IPS DF 6.9 (cell line): ENCODE measurements around the gene TLCD3B.
"Not testable (repeated sequence)": the region's sequence is repeated elsewhere in the genome, so short reads cannot be mapped to it uniquely, and the experiment has no call there.

Source experiments
- DNase-seq: peaks from one replicate; pipeline ENCODE4 v3.0.0-alpha.2; 2013; ENCODE audit warnings: low read depth, low spot score
- H3K27ac ChIP-seq: one replicate; pipeline ENCODE4 v1.5.1; 2013; ENCODE audit warnings: low read length, control low read depth
- H3K27me3 ChIP-seq: 2 replicates; pipeline ENCODE4 v1.6.1; 2013; ENCODE audit warnings: mild to moderate bottlenecking, low read length; ENCODE audit not compliant: control insufficient read depth, insufficient read depth
- H3K36me3 ChIP-seq: 2 replicates; pipeline ENCODE4 v1.6.1; 2013; ENCODE audit warnings: low read length; ENCODE audit not compliant: control insufficient read depth, insufficient read depth
- H3K4me1 ChIP-seq: 2 replicates; pipeline ENCODE4 v1.6.1; 2013; ENCODE audit warnings: low read length; ENCODE audit not compliant: control insufficient read depth, insufficient read depth
- H3K4me3 ChIP-seq: 2 replicates; pipeline ENCODE4 v1.5.1; 2013; ENCODE audit warnings: mild to moderate bottlenecking, low read length
- H3K9me3 ChIP-seq: 2 replicates; pipeline ENCODE4 v1.6.1; 2013; ENCODE audit warnings: low read length, inconsistent platforms; ENCODE audit not compliant: control insufficient read depth, insufficient read depth
- WGBS: extraction: QIAGEN DNeasy Blood & Tissue Kit; methylation state at CpG from one replicate; pipeline ENCODE4 v1.1.7; 2013; ENCODE audit warnings: mixed read lengths, missing lambda C conversion rate; ENCODE audit not compliant: insufficient read length, insufficient coverage; 5-methylcytosine and 5-hydroxymethylcytosine counted together

Gene TLCD3B

DNA sequence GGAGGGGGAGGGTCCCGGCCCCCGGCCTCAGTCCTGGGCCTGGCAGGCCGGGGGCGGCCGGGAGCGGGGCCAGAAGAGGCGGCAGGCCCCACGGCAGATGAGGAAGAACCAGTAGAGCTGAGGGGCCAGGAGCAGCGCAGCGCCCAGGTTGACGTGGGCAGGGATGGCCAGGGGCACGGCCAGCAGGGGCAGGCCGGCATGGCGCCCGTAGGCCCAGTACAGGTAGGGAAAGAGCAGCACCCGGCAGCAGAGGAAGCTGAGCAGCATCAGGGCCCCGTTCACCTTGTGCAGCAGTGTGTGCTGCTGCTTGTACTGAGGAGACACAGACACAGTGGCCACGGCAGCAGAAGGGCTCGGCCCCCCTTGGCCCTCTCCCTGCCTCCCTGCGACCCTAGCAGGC lies 5.9 kb downstream of the TLCD3B start:
- no CpG with 5 or more reads among the region's 20 CpGs for WGBS

DNA sequence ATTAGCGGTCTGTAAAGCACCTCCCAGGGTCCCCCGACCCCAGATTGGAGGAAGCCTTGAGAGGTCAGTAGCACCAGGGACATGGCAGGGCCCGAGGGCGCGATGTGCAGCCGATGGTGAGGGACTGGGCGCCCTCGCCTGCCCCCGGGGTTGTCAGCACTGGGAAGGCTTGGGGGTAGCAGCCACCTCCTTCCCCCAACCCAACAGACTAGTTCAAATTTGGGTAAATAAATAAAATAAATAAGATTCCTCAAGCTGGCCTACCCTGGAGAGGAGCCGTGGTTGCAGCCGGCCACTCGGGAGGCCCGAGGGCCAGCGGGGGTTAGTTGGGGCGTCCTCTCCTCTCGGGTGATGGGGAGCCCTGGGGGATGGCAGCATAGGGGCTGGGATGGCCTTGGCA lies 6.6 kb downstream of the TLCD3B start:
- H3K4me1 ChIP-seq: peaks cover 4% of the 10 kb centered on the region
- WGBS: no CpG with 5 or more reads among the region's 16 CpGs
- H3K27ac ChIP-seq: no peak overlapping the region
- no peaks in the 10 kb centered on the region for H3K9me3 ChIP-seq
- no peaks in the 10 kb centered on the region for H3K27me3 ChIP-seq
- DNase-seq: no peak
- H3K4me3 ChIP-seq: no peak overlapping the region
- no peaks in the 10 kb centered on the region; the same call in 1 of the 2 replicates for H3K36me3 ChIP-seq

More for the DNA sequence above, 5.9 kb downstream of the TLCD3B start:
- H3K36me3 ChIP-seq: no peaks in the 10 kb centered on the region; the same call in 1 of the 2 replicates
- no peaks in the 10 kb centered on the region for H3K27me3 ChIP-seq
- H3K27ac ChIP-seq: no peak overlapping the region
- no peak for DNase-seq
- no peaks in the 10 kb centered on the region for H3K9me3 ChIP-seq
- peaks cover 5% of the 10 kb centered on the region for H3K4me1 ChIP-seq
- H3K4me3 ChIP-seq: no peak overlapping the region

DNA sequence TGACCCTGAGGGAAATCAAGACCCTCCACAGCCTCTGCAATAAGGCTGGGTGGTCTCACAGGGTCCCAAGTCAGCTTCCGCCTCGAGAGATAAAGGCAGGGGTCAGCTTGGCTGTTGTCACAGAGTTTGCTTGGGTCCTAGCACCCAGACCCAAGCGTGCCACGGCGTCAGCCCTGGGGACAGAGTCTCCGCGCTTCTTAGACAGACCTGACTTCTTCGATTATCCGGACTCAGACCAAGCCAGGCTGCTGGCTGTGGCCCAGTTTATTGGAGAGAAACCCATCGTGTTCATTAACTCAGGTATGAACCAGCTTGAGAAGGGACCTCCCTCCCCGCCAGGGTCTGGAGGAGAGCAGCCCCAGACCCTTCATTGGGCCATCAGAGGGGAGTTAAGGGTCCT lies 7.5 kb downstream of the TLCD3B start:
- whole genome bisulfite sequencing: no CpG with 5 or more reads among the region's 11 CpGs
- H3K27me3 ChIP-seq: no peaks in the 10 kb centered on the region

DNA sequence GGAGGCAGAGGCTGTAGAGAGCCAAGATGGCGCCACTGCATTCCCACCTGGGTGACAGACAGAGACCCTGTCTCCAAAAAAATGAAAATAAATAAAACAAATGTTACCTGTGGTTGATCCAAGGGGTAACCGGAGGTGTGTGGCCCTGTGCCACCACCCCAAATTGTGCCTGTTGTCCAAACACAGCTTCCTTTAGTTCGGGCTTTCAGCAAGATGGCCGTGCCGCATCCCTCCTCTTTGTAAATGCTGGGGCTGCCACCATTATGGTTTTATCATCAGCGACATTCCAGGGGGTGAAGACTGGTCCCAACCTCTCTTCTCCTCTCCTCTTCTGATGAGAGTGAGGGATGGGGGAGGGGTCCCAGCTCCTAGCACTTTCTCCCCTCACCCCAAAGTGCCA lies 8.2 kb downstream of the TLCD3B start, which contains the start of gene C16orf92:
Gene C16orf92, plus strand, starts transcription at position 312 of the 400 bp plus-strand sequence. CDS start 143 bp downstream, outside the sequence.
- Histone ChIP-seq H3K27me3 (no peaks in the 10 kb centered on the region), H3K36me3 (no peaks in the 10 kb centered on the region; the same call in 1 of the 2 replicates), H3K4me3 (no peak within 1 kb of the TSS), H3K27ac (no peak within 1 kb of the TSS), H3K4me1 (no peaks in the 10 kb centered on the region), H3K9me3 (no peaks in the 10 kb centered on the region)
- no peak for DNase-seq
- WGBS: no CpG with 5 or more reads among the region's 6 CpGs

More for the DNA sequence above, 7.5 kb downstream of the TLCD3B start:
- no peak for DNase-seq
- Histone ChIP-seq H3K4me3 (no peak overlapping the region), H3K4me1 (no peaks in the 10 kb centered on the region), H3K27ac (no peak overlapping the region), H3K36me3 (no peaks in the 10 kb centered on the region; the same call in 1 of the 2 replicates), H3K9me3 (no peaks in the 10 kb centered on the region)

DNA sequence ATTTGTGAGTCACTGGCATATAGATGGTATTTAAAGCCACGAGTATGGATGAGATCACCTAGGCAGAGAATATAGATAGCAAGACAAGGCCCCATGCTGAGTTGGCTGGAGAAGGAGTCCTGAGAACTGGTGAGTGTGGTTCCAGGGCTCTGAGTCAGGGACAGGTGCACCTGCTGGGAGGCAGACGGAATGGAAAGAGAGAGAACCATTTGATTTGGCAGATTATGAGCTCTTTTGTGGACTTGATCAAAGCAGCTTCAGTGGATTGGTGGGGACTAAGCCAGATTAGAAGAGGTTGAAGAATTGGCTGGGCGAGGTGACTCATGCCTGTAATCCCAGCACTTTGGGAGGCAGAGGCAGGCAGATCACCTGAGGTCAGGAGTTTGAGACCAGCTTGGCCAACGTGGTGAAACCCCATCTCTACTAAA lies 12.3 kb downstream of the TLCD3B start:
- no peaks in the 10 kb centered on the region for H3K27me3 ChIP-seq
- DNase-seq: no peak
- H3K9me3 ChIP-seq: no peaks in the 10 kb centered on the region
- no peak overlapping the region for H3K27ac ChIP-seq
- WGBS: no CpG with 5 or more reads among the region's 4 CpGs
- no peak overlapping the region for H3K4me3 ChIP-seq
- no peaks in the 10 kb centered on the region for H3K36me3 ChIP-seq
- H3K4me1 ChIP-seq: no peaks in the 10 kb centered on the region

DNA sequence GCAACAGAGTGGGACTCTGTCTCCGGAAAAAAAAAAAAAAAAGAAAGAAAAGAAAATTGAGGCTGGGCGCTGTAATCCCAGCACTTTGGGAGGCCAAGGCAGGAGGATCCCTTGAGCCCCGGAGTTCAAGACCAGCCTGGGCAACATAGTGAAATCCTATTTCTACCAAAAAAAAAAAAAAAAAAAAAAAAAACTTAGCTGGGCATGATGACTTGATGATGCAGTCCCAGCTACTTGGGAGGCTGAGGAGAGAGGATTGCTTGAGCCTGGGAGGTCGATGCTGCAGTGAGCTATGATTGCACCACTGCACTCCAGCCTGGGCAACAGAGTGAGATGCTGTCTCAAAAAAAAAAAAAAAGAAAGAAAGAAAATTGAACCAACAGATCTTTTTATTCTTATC lies 13.1 kb downstream of the TLCD3B start:
- H3K27me3 ChIP-seq, DNase-seq, H3K9me3 ChIP-seq, H3K4me1 ChIP-seq, H3K4me3 ChIP-seq, H3K36me3 ChIP-seq, H3K27ac ChIP-seq: not testable (repeated sequence)
- WGBS: no CpG with 5 or more reads among the region's 4 CpGs

DNA sequence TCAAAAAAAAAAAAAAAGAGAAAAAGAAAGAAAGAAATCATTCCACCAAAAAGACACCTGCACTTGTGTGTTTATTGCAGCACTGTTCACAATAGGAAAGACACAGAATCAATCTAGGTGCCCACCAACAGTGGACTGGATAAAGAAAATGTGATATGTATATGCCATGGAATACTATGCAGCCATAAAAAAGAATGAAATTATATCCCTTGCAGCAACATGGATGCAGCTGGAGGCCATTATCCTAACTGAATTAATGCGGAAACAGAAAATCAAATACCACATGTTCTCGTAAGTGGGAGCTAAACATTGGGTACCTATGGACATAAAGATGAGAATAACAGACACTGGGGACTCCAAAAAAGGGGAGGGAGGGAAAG lies 13.8 kb downstream of the TLCD3B start:
- Histone ChIP-seq H3K36me3 (no peaks in the 10 kb centered on the region), H3K27me3 (no peaks in the 10 kb centered on the region)
- no CpG with 5 or more reads among the region's 2 CpGs for WGBS

DNA sequence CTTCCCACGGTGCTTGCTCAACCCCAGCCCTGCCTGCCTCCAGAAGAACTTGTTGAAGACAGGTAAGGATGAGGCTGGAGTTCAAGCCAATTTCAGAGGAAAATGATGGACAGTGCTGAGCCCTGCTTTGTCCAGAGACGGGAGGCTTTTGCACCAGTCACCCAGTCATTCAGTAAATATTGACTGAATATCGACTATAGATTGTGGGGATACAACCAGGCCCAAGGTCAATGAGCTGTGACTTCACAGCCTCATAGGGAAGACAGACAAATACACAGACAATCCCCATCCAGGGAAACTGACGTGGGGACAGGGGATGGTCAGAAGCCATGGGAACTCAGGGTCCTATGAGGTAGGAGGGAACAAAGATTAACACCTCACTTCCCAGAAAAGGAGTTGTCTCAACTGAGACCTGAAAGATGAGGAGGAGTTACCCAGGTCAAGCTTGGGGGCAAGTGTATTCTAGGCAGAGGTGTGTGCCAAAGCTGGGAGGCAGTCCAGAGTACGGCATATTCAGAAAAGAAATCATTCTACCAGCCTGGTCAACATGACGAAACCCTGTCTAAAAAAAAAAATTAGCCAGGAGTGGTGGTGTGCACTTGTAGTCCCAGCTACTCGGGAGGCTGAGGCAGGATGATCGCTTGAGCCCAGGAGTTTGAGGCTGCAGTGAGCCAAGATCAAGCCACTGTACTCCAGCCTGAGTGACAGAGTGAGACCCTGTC lies 14.4 kb downstream of the TLCD3B start:
- DNase-seq: no peak
- H3K9me3 ChIP-seq: no peaks in the 10 kb centered on the region
- no peaks in the 10 kb centered on the region for H3K4me1 ChIP-seq
- H3K4me3 ChIP-seq: no peak overlapping the region
- H3K36me3 ChIP-seq: no peaks in the 10 kb centered on the region
- H3K27me3 ChIP-seq: no peaks in the 10 kb centered on the region
- H3K27ac ChIP-seq: no peak overlapping the region
- no CpG with 5 or more reads among the region's 8 CpGs for WGBS

More for the DNA sequence above, 13.8 kb downstream of the TLCD3B start:
- Histone ChIP-seq H3K27ac (no peak overlapping the region), H3K9me3 (no peaks in the 10 kb centered on the region), H3K4me3 (no peak overlapping the region), H3K4me1 (no peaks in the 10 kb centered on the region)
- DNase-seq: no peak

DNA sequence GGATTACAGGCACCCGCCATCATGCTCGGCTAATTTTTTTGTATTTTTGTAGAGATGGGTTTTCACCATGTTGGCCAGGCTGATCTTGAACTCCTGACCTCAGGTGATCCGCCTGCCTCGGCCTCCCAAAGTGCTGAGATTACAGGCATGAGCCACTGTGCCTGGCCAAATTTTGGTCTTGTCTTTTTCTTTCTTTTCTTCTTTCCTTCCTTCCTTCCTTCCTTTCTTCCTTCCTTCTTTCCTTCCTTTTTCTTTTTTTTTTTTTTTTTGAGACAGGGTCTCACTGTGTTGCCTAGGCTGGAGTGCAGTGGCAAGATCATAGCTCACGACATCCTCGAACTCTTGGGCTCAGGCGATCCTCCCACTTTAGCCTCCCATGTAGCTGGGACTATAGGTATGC lies 15.6 kb downstream of the TLCD3B start:
- not testable (repeated sequence) for H3K4me3 ChIP-seq, H3K9me3 ChIP-seq, DNase-seq, H3K27me3 ChIP-seq, H3K4me1 ChIP-seq, H3K27ac ChIP-seq, H3K36me3 ChIP-seq
- WGBS: no CpG with 5 or more reads among the region's 7 CpGs

DNA sequence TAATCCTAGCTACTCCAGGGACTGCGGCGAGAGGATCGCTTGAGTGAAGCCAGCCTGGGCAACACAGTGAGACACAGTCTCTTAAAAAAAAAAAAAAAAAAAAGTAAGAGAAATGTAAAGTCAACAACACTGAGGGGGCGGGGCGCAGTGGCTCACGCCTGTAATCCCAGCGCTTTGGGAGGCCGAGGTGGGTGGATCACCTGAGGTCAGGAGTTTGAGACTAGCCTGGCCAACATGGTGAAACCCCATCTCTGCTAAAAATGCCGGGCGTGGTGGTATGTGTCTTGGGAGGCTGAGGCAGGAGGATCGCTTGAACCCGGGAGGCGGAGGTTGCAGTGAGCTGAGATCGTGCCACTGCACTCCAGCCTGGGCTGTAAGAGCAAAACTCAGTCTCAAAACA lies 18.5 kb downstream of the TLCD3B start:
- H3K9me3 ChIP-seq: not testable (repeated sequence)

More for the DNA sequence above, 18.5 kb downstream of the TLCD3B start:
- not testable (repeated sequence) for H3K27ac ChIP-seq, H3K27me3 ChIP-seq, H3K36me3 ChIP-seq, H3K4me3 ChIP-seq, H3K4me1 ChIP-seq, DNase-seq
- no CpG with 5 or more reads among the region's 14 CpGs for WGBS
